NCI-H510A (cell line): ENCODE measurements around the gene MUC21.

Source experiments
- DNase-seq: peaks from one replicate; lab custom pipeline; 2025; lab: John Stamatoyannopoulos, UW

The MUC21 gene

GRCh38 chr6:30983439-30983838 lies at the start of gene MUC21:
Gene MUC21, plus strand, starts transcription at chr6:30983718. Its CDS starts 241 bp downstream, at chr6:30983959.
- no peak for DNase-seq

- no peak for DNase-seq
Measured at GRCh38 chr6:30935018-30935417, 48.5 kb upstream of the MUC21 start.

GRCh38 chr6:30937265-30937664 lies 46.3 kb upstream of the MUC21 start:
- DNase-seq = no peak

- DNase-seq = no peak
Measured at GRCh38 chr6:30938730-30939129, 44.8 kb upstream of the MUC21 start.

GRCh38 chr6:30939473-30939872 lies 44.0 kb upstream of the MUC21 start:
- no peak for DNase-seq

GRCh38 chr6:30940361-30940986 lies 43.0 kb upstream of the MUC21 start, which contains the start of gene MUCL3:
Gene MUCL3, plus strand, starts transcription at chr6:30940973. Its CDS starts 27 bp downstream, at chr6:30941000.
- DNase-seq = no peak

- DNase-seq = no peak
Measured at GRCh38 chr6:30942338-30943060, 41.0 kb upstream of the MUC21 start.

GRCh38 chr6:30944051-30944450 lies 39.5 kb upstream of the MUC21 start:
- no peak for DNase-seq

- DNase-seq = no peak
Measured at GRCh38 chr6:30945281-30945680, 38.2 kb upstream of the MUC21 start.

GRCh38 chr6:30947231-30947630 lies 36.3 kb upstream of the MUC21 start:
- DNase-seq = no peak

- DNase-seq = no peak
Measured at GRCh38 chr6:30948811-30949210, 34.7 kb upstream of the MUC21 start.

- no peak for DNase-seq
Measured at GRCh38 chr6:30951907-30952469, 31.5 kb upstream of the MUC21 start.

- DNase-seq = no peak
Measured at GRCh38 chr6:30954631-30955366, 28.7 kb upstream of the MUC21 start.

- no peak for DNase-seq
Measured at GRCh38 chr6:30955367-30956042, 28.0 kb upstream of the MUC21 start.

GRCh38 chr6:30957716-30958115 lies 25.8 kb upstream of the MUC21 start:
- no peak for DNase-seq

- DNase-seq = no peak
Measured at GRCh38 chr6:30960907-30961673, 22.4 kb upstream of the MUC21 start.

- DNase-seq = no peak
Measured at GRCh38 chr6:30962716-30963115, 20.8 kb upstream of the MUC21 start.

GRCh38 chr6:30963641-30964040 lies 19.9 kb upstream of the MUC21 start:
- DNase-seq = no peak

GRCh38 chr6:30964075-30964474 lies 19.4 kb upstream of the MUC21 start:
- DNase-seq = no peak

GRCh38 chr6:30965140-30965601 lies 18.3 kb upstream of the MUC21 start:
- DNase-seq = no peak

GRCh38 chr6:30966154-30966553 lies 17.4 kb upstream of the MUC21 start:
- DNase-seq = no peak
